GM18951 (cell line): ENCODE data around the gene ZNF219.

Experiments
- POLR2A ChIP-seq: IDR thresholded peaks from 4 replicates; pipeline ENCODE4 v1.6.1; 2011; ENCODE audit warnings: mild to moderate bottlenecking; ENCODE audit not compliant: insufficient read length, insufficient read depth; ENCODE audit errors: extremely low read depth
- in situ Hi-C: fragments of 300-500 bp; cut with MboI; formaldehyde crosslinking; loops from one replicate; pipeline ENCODE4 v1.12.0; 2022; ENCODE audit warnings: low sequenced_read_pairs, mixed read lengths, inconsistent platforms; ENCODE audit not compliant: unreplicated experiment

Gene ZNF219

DNA sequence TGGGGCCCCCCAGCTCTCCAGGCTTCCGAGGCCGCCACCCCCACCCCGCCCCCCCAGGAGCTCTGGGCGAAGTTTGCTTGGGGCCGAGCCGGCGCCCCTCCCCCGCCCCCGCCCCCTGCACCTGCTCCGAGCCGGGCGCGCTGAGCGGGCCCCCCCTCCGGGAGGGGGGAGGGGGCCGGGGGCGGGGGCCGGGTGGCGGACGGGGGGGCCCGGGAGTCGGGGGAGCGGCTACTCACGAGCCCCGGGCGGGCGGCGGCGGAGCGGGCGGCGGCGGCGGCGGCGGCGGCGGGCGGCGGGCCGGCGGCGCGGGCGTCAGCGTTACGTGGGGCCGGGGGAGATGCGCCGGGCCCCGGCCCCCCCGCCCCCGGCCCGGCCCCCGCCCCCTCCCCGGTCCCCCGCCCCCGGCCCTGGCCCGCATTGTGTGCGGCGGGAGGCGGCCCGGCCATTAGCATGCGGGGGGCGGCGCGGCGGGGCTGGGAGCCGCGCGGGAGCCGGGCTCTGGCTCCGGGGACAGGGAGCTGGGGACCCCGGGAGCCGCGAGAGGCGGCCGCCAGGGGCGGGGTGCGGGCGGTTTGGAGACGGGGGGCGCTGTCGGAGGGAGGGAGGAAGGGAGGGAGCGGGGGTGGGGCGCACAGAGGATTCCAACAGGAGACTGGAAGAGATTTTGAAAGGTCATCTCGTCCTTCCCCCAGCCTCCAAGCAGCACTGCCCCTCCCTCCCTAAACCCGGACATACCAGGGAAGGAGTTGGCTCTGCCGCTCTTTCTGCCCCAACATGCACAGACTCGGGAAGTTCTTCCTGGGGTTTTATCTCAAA, at the start of gene ZNF219:
ZNF219 (minus strand) TSS at position 580 of the 816 bp plus-strand sequence. CDS start 5,064 bp downstream, outside the sequence.
- in situ Hi-C loops: no loop called here
- no peak for TF ChIP-seq POLR2A

DNA sequence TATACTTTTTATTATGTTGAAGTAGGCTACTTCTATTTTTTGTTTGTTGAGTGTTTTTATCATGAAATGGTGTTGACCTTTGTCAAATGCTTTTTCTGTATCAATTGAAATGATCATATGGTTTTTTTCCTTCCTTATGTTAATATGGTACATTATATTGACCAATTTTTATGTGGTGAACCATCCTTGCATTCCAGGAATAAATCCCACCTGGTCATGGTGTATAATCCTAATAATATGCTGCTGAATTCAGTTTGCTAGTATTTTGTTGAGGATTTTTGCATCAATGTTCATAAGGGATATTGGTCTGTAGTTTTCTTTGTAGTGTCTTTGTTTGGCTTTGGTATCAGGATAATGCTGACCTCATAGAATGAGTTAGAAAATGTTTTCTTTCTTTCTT, 47.0 kb upstream of the ZNF219 start:
- in situ Hi-C loops: no loop called here
- TF ChIP-seq POLR2A: no peak

DNA sequence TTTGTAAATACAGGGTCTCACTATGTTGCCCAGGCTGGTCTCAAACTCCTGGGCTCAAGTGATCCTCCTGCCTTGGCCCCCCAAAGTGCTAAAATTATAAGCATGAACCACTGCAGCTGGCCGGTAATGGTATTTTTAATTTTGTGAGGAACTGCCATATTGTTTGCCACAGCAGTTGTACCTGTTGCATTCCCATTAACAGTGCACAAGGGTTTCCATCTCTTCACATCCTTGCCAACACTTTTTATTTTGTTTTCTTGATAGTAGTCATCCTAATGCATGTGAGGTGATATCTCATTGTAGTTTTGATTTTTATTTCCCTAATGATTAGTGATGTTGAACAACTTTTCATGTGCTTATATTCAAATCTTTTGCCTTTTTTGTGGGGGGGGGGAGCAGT, 43.9 kb upstream of the ZNF219 start:
- TF ChIP-seq POLR2A: no peak
- in situ Hi-C loops: no loop called here

- in situ Hi-C loops: no loop called here
- TF ChIP-seq POLR2A: no peak
These were observed 37.6 kb upstream of the ZNF219 start for GRCh38 chr14:21136024-21136423.

GRCh38 chr14:21133901-21134300, 35.4 kb upstream of the ZNF219 start:
- TF ChIP-seq POLR2A: no peak
- in situ Hi-C loops: no loop called here

- in situ Hi-C loops: no loop called here
- TF ChIP-seq POLR2A: no peak
These were observed 25.0 kb upstream of the ZNF219 start for GRCh38 chr14:21123429-21123828.

DNA sequence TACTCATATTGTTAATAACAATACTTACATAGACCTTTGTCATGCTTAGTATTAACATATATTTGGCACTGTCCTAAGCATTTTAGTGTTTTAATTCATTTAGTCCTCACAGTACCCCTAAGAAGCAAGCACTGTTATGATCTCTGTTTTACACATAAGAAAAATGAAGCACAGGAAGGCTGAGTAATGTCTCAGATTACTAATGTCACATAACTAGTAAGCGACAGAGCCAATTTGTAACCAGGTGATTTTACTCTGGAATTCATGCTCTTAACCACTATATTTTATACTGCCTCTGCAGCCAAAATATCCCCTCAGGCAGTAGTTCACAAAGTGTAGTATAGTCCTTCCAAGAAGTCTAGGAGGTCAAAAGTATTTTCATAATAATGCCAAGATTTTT, 22.7 kb upstream of the ZNF219 start:
- TF ChIP-seq POLR2A: no peak
- in situ Hi-C loops: no loop called here

GRCh38 chr14:21120686-21121085, 22.2 kb upstream of the ZNF219 start:
- no peak for TF ChIP-seq POLR2A
- in situ Hi-C loops: no loop called here

DNA sequence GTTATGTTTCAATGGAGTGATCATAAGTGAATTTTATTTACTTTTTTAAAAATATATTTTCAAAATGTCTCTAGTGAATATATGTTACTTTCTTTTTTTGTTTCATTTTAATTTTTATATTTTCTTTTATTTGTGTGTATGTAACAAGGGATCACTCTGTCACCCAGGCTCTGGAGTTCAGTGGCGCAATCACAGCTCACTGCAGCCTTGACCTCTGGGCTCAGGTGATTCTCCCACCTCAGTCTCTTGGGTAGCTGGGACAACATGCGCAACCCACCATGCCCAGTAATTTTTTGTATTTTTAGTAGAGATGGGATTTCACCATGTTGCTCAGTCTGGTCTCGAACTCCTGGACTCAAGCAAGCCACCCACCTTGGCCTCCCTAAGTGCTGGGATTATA, 20.5 kb upstream of the ZNF219 start:
- in situ Hi-C loops: no loop called here
- no peak for TF ChIP-seq POLR2A

- TF ChIP-seq POLR2A: no peak
- in situ Hi-C loops: no loop called here
These were observed 14.9 kb upstream of the ZNF219 start for GRCh38 chr14:21113369-21113768.

DNA sequence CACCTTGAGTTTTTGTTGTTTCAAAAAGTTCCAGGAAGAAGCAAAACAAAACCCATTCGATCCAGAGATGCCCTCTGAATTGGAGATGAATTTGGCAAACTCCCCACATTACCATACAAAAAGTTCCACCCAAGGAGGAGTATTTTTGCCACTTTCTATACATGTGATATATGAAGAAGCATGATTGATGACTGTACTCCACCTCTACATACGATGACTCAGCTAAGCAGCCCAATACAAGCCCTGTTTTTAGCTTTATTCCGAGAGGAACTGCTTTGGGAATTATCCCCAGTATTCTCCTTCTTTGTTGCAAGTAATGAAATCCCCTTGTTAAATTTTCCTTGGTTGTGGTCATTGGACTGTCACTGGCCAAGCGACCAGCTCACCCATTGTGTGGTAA, 13.8 kb upstream of the ZNF219 start:
- in situ Hi-C loops: no loop called here
- no peak for TF ChIP-seq POLR2A

DNA sequence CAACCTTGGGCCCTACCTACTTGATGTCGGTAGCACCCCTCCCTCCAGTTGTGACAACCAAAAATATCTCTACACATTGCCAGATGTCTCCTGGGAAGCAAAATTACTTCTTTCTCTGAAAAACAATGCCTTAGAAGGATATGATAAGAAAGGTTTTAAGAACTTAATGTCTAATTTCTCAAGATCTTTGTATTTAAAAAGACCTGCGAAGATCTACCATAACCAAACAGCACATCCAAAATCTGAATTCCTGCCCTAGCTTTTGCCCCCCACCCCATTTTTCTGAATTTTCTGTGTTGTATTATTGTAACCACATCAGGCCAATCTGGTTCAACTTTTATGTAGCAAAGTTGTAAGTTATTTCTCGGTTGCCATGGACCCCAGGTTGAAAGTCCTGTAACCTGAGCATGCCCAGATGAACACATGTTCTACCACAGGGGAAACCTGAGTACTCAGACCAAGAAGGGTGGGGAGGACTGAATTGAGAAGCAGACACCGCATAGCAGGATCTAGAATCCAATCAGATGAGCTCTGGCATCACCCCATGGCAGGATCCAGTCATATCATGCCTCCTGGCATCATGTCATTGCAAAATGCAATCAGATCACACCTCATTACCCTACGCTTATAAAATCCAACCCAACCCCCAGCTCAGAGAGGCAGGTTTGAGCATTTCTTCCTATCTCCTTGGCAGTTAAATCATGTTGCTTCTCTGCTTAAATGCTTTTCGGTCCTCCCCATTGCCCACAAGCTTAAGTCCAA, 11.1 kb upstream of the ZNF219 start:
- no peak for TF ChIP-seq POLR2A
- in situ Hi-C loops: no loop called here

GRCh38 chr14:21108791-21109190, 10.3 kb upstream of the ZNF219 start:
- in situ Hi-C loops: no loop called here
- no peak for TF ChIP-seq POLR2A

DNA sequence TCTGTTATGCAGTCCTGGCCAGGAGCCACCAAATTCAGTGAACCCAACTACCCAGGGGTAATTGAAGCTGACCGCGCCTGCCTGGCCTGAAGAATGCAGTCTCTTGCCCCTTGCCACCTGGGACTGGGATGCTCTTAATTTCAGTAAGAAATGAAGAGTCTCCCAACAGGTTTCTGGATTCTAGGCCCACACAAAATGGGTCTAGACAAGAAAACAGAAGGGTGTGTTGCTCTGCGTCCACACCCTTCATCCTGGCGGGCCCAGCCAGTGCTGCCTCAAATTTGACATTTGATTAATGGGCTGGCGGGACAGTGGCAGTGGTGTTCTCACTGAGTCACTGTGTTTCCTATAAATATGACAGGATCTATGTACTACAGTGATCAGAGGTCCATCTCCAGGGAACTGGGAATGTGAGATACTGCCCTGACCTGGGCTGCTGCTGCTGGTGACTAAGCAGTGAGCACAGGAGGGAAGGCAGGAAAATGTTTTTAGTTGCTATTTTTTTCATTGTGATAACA, 8.9 kb upstream of the ZNF219 start:
- in situ Hi-C loops: no loop called here

More for the DNA sequence above, 8.9 kb upstream of the ZNF219 start:
- no peak for TF ChIP-seq POLR2A
